HL-60/S4 treated with phorbol 12-myristate 13-acetate at 8.2 ng/mL for 4 days and 3 days (cell line): ENCODE data around the gene HEYL.

Experiments used
- in situ Hi-C: fragments of 300-500 bp; cut with MboI; formaldehyde crosslinking; loops from 2 replicates; pipeline ENCODE4 v1.15.0; 2022; ENCODE audit warnings: low sequenced_read_pairs

HEYL gene

DNA sequence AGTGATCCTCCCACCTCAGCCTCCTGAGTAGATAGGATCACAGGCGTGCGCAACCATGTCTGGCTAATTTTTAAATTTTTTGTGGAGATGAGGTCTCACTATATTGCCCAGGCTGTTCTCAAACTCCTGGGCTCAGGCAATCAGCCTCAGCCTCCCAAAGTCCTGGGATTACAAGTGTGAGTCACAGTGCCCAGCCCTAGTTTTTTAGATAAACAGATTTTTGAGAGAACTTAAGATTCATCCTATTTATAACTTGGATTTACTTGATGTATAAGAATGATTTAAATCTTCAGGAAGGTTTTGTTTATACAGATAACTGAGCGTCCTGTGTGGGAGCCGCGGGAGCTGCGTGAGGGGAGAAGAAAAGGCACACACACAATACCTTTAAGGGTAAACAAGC is 26.2 kb downstream of the HEYL start:
- in situ Hi-C loops = no loop called here

DNA sequence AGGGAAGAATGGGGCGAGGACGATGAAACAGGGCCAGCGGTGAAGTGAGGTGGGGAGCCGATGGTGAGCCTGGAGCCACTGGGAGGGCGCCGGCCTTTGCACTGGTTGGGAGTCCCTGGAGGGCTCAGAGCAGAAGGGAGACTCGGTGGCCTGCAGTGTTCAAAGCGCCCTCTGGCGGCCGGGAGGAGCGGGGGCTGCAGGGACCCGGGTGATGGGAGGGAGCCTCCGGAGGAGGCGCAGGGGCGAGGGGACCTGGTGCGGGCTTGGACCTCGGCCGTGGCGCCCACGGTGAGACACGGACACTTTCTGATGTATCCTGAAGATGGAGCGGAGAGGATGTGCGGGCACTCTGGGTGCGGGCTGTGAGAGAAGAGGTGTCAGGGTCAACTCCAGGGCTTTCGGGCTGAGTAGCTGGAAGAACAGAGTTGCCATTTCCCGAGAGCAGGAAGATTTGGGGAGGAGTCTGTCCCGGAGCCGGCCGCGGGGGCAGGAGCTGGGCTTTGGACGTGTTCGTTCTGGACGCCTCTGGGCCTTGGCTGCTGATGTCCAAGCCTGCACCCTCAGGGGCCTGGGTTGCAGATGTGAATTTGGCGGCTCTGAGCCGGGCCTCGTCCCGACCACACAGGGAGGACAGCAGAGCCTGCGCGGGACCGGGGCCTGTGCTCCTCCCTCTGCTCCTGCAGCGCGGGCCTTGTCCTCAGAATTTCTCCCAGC is 29.7 kb downstream of the HEYL start:
- in situ Hi-C loops = loop anchor here (10.0 kb wide), 1 partner anchor 105 kb away; no protein-coding TSS in a partner anchor

DNA sequence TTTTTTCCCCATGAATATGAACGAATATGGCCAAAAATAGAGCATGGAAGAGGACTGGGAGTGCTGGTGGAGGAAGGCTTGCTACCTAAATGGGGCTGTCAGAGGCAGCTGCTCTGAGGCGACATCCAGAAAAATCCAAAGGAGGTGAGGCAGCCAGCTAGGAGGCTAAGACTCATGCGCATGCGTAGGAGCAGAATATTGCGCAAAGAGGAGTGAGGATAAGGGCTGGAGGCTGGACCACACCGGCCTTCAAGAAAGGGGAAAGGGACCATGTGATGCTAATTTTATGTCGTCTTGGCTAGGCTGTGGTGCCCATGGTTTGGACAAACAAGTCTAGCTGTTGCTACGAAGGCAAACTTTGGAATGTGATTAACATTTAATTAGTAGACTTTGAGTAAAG is 30.5 kb downstream of the HEYL start:
- in situ Hi-C loops = loop anchor here (10.0 kb wide), 1 partner anchor 106 kb away; no protein-coding TSS in a partner anchor

DNA sequence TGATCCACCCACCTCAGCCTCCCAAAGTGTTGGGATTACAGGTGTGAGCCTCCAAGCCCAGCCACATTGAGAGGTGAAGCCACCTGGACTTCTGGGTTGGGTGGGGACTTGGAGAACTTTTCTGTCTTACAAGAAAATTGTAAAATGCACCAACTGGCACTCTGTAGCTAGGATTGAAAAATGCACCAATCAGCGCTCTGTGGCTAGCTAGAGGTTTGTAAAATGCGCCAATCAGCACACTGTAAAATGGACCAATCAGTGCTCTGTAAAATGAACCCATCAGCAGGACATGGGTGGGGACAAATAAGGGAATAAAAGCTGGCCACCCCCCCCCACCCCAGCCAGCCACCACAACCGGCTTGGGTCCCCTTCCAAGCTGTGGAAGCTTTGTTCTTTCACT is 35.8 kb downstream of the HEYL start:
- in situ Hi-C loops = loop anchor here (10.0 kb wide), 1 partner anchor 111 kb away; no protein-coding TSS in a partner anchor

DNA sequence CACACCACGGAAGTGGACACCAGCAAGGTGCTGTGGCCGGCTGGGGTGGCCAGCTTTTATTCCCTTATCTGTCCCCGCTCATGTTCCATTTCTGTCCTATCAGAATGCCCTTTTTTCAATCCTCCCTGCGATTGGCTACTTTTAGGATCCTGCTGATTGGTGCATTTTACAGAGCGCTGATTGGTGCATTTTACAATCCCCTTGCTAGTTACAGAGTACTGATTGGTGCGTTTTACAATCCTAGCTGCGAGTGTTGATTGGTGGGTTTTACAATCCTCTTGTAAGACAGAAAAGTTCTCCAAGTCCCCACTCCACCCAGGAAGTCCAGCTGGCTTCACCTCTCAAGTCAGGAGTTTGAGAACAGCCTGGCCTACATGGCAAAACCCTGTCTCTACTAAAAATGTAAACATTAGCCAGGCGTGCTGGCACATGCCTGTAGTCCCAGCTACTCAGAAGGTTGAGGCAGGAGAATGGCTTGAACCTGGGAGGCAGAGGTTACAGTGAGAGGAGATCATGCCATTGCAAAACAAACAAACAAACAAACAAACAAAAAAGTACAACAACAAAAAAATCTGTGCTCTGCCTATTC is 37.7 kb downstream of the HEYL start:
- in situ Hi-C loops = loop anchor here (10.0 kb wide), 1 partner anchor 113 kb away; no protein-coding TSS in a partner anchor

DNA sequence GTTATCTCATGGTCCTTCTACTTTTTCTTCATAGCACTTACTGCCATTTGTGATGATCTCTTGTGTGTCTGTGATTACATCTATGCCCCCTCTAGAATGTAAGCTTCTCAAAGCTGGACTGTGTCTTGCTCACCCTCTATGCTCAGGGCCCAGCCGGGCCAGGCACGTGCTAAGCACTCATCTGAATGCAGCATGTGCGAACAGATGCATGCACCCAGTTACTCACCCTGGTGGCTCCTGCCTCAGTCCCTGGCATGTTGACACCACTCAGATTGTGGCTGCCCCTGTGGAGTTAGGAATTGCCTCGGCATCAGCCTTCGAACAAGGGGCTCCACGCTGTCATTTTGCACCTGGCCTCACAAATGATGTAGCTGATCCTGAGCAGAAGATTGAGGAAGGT is 43.3 kb downstream of the HEYL start:
- in situ Hi-C loops = no loop called here

DNA sequence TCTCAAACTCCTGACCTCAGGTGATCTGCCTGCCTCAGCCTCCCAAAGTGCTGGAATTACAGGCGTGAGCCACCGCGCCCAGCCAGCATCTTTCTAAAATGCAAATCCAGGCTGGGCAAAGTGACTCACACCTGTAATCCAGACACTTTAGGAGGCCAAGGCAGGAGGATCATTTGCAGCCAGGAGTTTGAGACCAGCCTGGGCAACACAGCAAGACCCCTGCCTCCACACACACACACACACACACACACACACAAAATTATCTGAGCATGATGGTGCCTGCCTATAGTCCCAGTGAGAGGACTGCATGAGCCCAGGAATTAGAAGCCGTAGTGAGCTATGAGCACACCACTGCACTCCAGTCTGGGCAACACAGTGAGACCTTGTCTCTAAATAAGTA is 46.1 kb downstream of the HEYL start:
- in situ Hi-C loops = no loop called here

DNA sequence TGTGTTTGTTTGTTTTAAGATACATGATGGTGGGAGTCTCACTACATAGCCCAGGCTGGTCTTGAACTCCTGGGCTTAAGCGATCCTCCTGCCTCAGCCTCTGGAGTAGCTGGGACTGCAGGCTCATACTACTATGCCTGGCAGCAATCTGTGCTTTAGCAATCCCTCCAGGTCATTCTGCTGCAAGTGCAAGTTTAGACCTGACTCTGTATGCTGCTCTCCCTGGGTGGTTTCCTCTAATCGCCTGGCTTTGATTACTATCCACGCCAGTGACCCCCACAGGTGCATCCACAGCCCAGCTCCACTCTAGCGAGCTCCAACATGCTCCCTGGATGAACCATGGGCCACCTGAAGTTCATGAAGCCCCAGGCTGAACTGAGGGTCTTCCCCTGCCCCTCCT is 47.4 kb downstream of the HEYL start:
- in situ Hi-C loops = no loop called here

DNA sequence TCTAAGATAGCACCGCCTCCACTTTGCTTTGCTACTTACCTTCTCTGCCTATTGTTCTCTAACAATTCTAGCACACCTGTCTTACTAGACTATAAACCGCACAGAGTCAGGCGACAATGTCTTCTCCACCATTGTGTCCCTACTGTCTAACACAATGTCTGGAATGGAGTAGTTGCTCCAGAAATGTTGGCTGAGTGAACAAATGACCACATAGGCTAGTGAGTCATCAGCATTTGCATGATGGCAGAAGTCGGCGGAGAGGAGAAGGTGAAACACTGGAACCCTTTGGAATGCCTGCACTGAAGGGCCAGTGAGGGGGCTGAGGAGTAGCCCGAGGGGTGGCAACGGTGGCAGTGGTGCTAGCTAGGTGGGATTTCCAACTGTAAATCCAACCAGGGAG is 48.9 kb downstream of the HEYL start:
- in situ Hi-C loops = no loop called here

DNA sequence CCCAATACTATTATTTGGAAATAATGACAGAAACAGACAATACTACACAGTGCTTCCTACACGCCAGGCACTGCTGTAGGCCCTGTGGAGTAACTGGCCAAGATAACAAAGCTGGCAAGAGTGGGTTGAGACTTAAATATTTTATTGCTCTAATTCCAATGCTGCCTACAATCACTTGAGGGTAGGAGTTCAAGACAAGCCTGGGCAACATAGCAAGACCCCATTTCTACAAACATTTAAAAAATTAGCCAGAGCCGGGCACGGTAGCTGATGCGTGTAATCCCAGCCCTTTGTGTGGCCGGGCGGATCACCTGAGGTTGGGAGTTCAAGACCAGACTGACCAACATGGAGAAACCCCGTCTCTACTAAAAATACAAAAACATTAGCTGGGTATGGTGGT is 53.5 kb downstream of the HEYL start:
- in situ Hi-C loops = no loop called here

DNA sequence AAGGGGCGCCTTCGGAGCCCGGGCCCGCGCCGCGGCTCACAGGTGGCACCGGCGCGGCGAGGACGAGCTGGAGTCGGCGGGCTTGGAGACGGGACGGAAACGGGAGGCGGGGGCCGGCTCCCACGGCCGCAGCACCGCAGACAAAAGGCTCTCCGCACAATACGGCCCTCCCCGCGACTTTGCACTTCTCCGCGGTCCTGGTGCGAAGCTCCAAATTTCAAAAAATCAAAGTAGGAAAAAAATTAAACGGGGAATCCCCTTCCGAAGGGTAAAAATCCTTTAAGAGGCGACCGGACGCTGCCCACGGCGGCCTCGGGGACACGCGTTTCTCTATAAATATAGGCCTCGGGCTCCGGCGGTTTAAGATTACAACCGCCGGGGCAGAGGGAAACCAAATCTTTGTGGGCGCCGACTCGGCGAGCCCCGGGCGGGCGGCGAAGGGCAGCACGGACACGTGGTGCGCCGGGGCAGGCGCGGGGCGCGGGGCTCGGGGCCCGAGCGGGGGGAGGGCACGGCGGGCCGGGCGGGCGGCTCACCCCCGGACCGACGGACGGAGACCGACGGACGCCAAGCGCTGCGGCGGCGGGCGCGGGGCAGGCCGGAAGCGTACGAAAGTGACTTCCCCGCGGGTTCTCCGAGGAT is 63.3 kb downstream of the HEYL start:
- in situ Hi-C loops = no loop called here

DNA sequence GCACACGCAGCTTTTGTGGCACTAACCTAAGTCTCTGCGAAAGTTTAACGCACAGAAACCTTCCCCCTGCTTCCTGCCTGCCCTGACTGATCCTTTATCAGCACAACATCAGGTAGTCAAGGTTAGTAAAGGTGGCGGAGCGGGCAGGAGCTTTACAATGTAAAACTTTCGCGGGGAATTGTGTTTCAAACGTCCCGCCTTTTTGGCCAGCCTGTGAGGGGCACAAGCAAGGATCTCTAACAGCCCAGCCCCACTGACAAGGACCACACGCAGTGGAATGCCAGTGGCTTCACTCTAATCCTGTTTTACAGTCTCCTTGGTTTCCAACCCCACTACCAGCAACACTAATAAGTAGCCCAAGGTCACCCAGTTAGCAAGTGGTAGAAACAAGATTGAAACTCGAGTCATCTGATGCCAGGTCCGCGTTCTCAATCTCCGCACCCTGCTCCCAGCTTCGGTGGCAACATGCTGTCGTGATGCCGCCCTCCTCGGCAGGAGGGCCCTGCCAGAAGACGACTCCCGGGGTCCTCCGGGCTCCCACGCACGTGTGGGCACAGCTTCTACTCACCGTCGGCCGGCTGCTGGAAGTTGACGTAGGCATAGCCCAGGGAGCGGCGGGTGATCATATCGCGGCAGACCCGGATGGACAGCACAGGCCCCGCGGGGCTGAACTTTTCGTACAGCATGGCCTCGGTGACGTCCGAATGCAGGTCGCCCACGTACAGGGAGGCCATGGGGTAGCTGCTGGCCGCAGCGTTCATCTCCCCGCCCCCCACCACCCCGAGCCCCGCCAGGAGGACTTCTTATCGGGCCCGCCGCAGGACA is 64.0 kb downstream of the HEYL start:
- in situ Hi-C loops = no loop called here

DNA sequence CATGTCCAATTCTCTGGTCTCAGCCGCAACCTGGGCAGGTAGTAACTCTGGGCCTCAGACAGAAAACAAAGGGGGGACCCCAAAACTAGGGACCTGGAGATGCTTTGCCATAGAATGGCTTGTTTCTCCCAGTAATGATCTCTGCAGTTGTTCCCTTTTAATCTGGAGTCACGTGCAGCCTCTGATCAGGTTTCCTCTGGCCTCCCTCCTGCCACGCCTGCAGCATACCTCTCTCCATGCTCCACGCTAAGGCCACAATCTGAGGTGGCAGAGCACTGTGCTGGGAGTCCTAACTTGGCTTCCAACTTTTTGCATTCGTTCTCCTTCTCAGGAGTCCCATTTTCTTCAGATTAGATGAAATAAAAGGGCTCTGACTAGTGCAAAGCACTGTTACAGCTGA is 64.8 kb downstream of the HEYL start:
- in situ Hi-C loops = no loop called here
